HepG2 (cell line): ENCODE measurements around the gene KCTD6. TPM values are rescaled to one million over a fixed set of nuclear protein-coding genes. Genes with fewer than 3 reads are reported as not detected.
A peak's percentile ranks its signal among the peaks of the same experiment; 100 is the strongest.

ENCODE experiments used
- ADNP ChIP-seq: sonication (generic); formaldehyde crosslinking; IDR thresholded peaks from 2 replicates; pipeline ENCODE4 v1.4.0; 2020; ENCODE audit warnings: missing genetic modification reagents
- BRCA1 ChIP-seq: sonication (generic); formaldehyde crosslinking; IDR thresholded peaks from 2 replicates; pipeline ENCODE4 v1.4.0; 2020; ENCODE audit warnings: missing genetic modification reagents
- FOSL2 ChIP-seq: sonication (generic); formaldehyde crosslinking; IDR thresholded peaks from 2 replicates; pipeline ENCODE4 v1.4.0; 2020; ENCODE audit warnings: missing genetic modification reagents
- GABPA ChIP-seq, 2 experiments: IDR thresholded peaks; 2 replicates each; pipeline ENCODE4 v1.6.1; 2011 to 2016; ENCODE audit warnings: low read depth in 2 of 2, low read length in 1 of 2, missing biosample characterization in 1 of 2, missing genetic modification characterization in 1 of 2
- GLI4 ChIP-seq: sonication (generic); formaldehyde crosslinking; IDR thresholded peaks from 2 replicates; pipeline ENCODE4 v1.5.1; 2020; ENCODE audit warnings: missing genetic modification reagents, mild to moderate bottlenecking, moderate library complexity, borderline replicate concordance
- HMGA1 ChIP-seq: sonication (generic); formaldehyde crosslinking; conservative IDR thresholded peaks from 2 replicates; pipeline ENCODE4 v1.4.0; 2020; ENCODE audit warnings: missing genetic modification reagents
- HOXA5 ChIP-seq: sonication (generic); formaldehyde crosslinking; IDR thresholded peaks from 2 replicates; pipeline ENCODE4 v1.4.0; 2020; ENCODE audit warnings: missing genetic modification reagents
- IKZF1 ChIP-seq: fragments of 450-650 bp; IDR thresholded peaks from 2 replicates; pipeline ENCODE4 v1.7.1; 2016
- JUN ChIP-seq: sonication (generic); formaldehyde crosslinking; IDR thresholded peaks from 2 replicates; pipeline ENCODE4 v1.4.0; 2020; ENCODE audit warnings: mild to moderate bottlenecking, missing genetic modification reagents
- MZF1 ChIP-seq: sonication (generic); formaldehyde crosslinking; IDR thresholded peaks from 2 replicates; pipeline ENCODE4 v1.8.1; 2023; ENCODE audit warnings: mild to moderate bottlenecking, missing genetic modification reagents, borderline replicate concordance
- NPAS2 ChIP-seq: sonication (generic); formaldehyde crosslinking; IDR thresholded peaks from 2 replicates; pipeline ENCODE4 v1.8.0; 2022; ENCODE audit warnings: mild to moderate bottlenecking, missing genetic modification reagents, borderline replicate concordance
- SALL2 ChIP-seq: sonication (generic); formaldehyde crosslinking; IDR thresholded peaks from 2 replicates; pipeline ENCODE4 v1.8.1; 2023; ENCODE audit warnings: mild to moderate bottlenecking, missing genetic modification reagents, inconsistent platforms
- SNAPC4 ChIP-seq: sonication (generic); formaldehyde crosslinking; IDR thresholded peaks from 2 replicates; pipeline ENCODE4 v1.4.0; 2020; ENCODE audit warnings: mild to moderate bottlenecking, missing genetic modification reagents
- THAP8 ChIP-seq: sonication (generic); formaldehyde crosslinking; IDR thresholded peaks from 2 replicates; pipeline ENCODE4 v1.5.1; 2020; ENCODE audit warnings: missing genetic modification reagents, mild to moderate bottlenecking, borderline replicate concordance
- TMF1 ChIP-seq: sonication (generic); formaldehyde crosslinking; IDR thresholded peaks from 2 replicates; pipeline ENCODE4 v1.8.1; 2022; ENCODE audit warnings: low read depth, missing genetic modification reagents
- TOPORS ChIP-seq: sonication (generic); formaldehyde crosslinking; IDR thresholded peaks from 2 replicates; pipeline ENCODE4 v1.8.0; 2023; ENCODE audit warnings: mild to moderate bottlenecking, missing genetic modification reagents
- TRIM24 ChIP-seq: sonication (generic); formaldehyde crosslinking; IDR thresholded peaks from 2 replicates; pipeline ENCODE4 v1.8.0; 2022; ENCODE audit warnings: mild to moderate bottlenecking, missing genetic modification reagents
- ZBTB8A ChIP-seq: sonication (generic); formaldehyde crosslinking; IDR thresholded peaks from 2 replicates; pipeline ENCODE4 v1.4.0; 2020; ENCODE audit warnings: mild to moderate bottlenecking, low read depth, missing genetic modification reagents, borderline replicate concordance
- ZNF143 ChIP-seq: sonication (generic); formaldehyde crosslinking; IDR thresholded peaks from 2 replicates; pipeline ENCODE4 v1.4.0; 2020; ENCODE audit warnings: missing genetic modification reagents
- ZNF530 ChIP-seq: sonication (generic); formaldehyde crosslinking; IDR thresholded peaks from 2 replicates; pipeline ENCODE4 v1.5.0; 2020; ENCODE audit warnings: low read depth, mild to moderate bottlenecking, missing genetic modification reagents
- ZNF557 ChIP-seq: sonication (generic); formaldehyde crosslinking; IDR thresholded peaks from 2 replicates; pipeline ENCODE4 v1.4.0; 2020; ENCODE audit warnings: missing genetic modification reagents
- ZNF644 ChIP-seq: IDR thresholded peaks from 2 replicates; pipeline ENCODE4 v1.6.1; 2016; ENCODE audit warnings: low read depth
- ZNF713 ChIP-seq: sonication (generic); formaldehyde crosslinking; IDR thresholded peaks from 2 replicates; pipeline ENCODE4 v1.4.0; 2020; ENCODE audit warnings: mild to moderate bottlenecking, missing genetic modification reagents
- polyA plus RNA-seq, 8 experiments: library from polyadenylated mRNA; depleted of rRNA in 3 of 8; stranded (reverse) in 7 of 8; unstranded in 1 of 8; fragments of >200 nt; fragmentation: Illumina TruSeq in 4 of 8; extraction: Trizol in 4 of 8; gene quantifications; 2 replicates each; pipeline versions ENCODE4 v1.2.1 to v1.2.3, GENCODE V29; 2011 to 2016; ENCODE audit warnings: low read depth in 4 of 8, missing spikeins in 1 of 8, mixed read lengths in 1 of 8; ENCODE audit not compliant: insufficient read depth in 1 of 8
- total RNA-seq, 5 experiments: library from RNA; depleted of rRNA; stranded (reverse); fragments of >200 nt; fragmentation: Illumina TruSeq; extraction: Trizol; gene quantifications; 2 replicates each; pipeline ENCODE4 v1.2.3, GENCODE V29; 2016; ENCODE audit warnings: low read depth in 1 of 5
- TF ChIP-seq, protein P1 (sequence below): sonication (generic); formaldehyde crosslinking; IDR thresholded peaks from 2 replicates; pipeline ENCODE4 v1.9.0; 2022; ENCODE audit warnings: low read depth, missing genetic modification reagents

KCTD6 gene
- total and polyA plus RNA-seq, 2 of the 13 experiments (the other 11 are each of a cell fraction or from before 2014, with no cell fraction given), result 13.4 to 14.2 TPM

DNA sequence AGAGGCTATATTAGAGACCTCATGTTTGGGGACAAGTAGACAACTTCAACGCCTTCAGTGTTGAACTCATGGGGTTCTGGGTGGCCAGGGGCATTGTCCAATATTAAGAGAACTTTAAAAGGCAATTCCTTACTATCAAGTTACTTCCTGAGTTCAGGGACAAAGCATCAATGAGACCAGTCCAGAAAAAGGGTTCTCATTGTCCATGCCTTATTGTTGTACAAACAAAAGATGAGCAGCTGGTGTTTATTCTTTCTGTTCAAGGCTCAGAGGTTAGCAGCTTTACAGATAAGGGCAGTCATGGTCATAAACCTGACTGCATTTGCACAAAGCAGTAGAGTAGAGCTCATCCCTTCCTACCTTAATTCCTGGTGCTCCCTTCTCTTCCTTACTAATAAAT lies 39.7 kb upstream of the KCTD6 start (continued):
- no peak for TF ChIP-seq HOXA5
- peak; percentile 60 for TF ChIP-seq ZNF644
- TF ChIP-seq NPAS2 (CRISPR knock-in tag), result no peak
- no peak for TF ChIP-seq THAP8 (CRISPR knock-in tag)
- TF ChIP-seq ZNF530 (CRISPR knock-in tag), result no peak
- TF ChIP-seq FOSL2 (CRISPR knock-in tag), result peak; percentile 64
- TF ChIP-seq HMGA1, result no peak
- TF ChIP-seq BRCA1 (CRISPR knock-in tag), result no peak
- TF ChIP-seq SNAPC4 (CRISPR knock-in tag), result no peak
- TF ChIP-seq GLI4 (CRISPR knock-in tag), result no peak
- no peak for TF ChIP-seq TRIM24
- no peak for TF ChIP-seq ZBTB8A (CRISPR knock-in tag)
- TF ChIP-seq, protein P1, sequence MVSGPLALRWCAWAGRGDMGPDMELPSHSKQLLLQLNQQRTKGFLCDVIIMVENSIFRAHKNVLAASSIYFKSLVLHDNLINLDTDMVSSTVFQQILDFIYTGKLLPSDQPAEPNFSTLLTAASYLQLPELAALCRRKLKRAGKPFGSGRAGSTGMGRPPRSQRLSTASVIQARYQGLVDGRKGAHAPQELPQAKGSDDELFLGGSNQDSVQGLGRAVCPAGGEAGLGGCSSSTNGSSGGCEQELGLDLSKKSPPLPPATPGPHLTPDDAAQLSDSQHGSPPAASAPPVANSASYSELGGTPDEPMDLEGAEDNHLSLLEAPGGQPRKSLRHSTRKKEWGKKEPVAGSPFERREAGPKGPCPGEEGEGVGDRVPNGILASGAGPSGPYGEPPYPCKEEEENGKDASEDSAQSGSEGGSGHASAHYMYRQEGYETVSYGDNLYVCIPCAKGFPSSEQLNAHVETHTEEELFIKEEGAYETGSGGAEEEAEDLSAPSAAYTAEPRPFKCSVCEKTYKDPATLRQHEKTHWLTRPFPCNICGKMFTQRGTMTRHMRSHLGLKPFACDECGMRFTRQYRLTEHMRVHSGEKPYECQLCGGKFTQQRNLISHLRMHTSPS (CRISPR knock-in tag), result no peak
- no peak for TF ChIP-seq ZNF557 (CRISPR knock-in tag)
- no peak for TF ChIP-seq IKZF1
- no peak for TF ChIP-seq ZNF713 (CRISPR knock-in tag)
- no peak for TF ChIP-seq TMF1
- no peak for TF ChIP-seq SALL2 (CRISPR knock-in tag)
- no peak for TF ChIP-seq MZF1 (CRISPR knock-in tag)
- TF ChIP-seq ADNP (CRISPR knock-in tag), result no peak; the same call in 1 of the 2 replicates
- TF ChIP-seq TOPORS (CRISPR knock-in tag), result no peak
- TF ChIP-seq ZNF143 (CRISPR knock-in tag), result no peak
- TF ChIP-seq JUN, result no peak
- TF ChIP-seq GABPA (IDR thresholded peaks at IDR 0.05; ENCODE audit: low read depth, low read length), result no peak
- TF ChIP-seq GABPA (CRISPR knock-in tag; IDR thresholded peaks at IDR 0.05; ENCODE audit: low read depth), result peak; percentile 46
